ENCODE measurements around the gene SLC2A4RG. TPM values are rescaled to one million over a fixed set of nuclear protein-coding genes. Genes with fewer than 3 reads are reported as not detected.

Gene SLC2A4RG
- total RNA-seq, 1 donor: 24.2 TPM

DNA sequence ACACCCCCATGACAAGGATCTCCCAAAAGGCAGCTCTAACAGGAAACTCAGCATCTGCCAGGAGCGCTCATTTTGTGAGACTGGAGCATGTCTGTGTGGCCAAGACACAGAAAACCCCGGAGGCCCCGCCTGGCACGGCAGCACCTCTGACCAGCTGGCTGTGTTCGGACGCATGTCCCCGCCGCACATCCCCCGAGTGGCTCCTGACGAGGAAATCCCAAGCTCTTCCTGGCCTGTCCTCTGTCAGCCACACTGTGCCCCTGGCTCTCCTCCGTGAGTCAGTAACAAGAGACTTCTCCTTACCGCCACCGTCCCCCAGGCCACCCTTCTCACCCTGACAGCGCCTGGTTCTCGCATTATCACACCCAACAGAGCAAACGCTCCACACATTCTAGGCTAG, 14.4 kb downstream of the SLC2A4RG start:
- TF ChIP-seq, protein P1, sequence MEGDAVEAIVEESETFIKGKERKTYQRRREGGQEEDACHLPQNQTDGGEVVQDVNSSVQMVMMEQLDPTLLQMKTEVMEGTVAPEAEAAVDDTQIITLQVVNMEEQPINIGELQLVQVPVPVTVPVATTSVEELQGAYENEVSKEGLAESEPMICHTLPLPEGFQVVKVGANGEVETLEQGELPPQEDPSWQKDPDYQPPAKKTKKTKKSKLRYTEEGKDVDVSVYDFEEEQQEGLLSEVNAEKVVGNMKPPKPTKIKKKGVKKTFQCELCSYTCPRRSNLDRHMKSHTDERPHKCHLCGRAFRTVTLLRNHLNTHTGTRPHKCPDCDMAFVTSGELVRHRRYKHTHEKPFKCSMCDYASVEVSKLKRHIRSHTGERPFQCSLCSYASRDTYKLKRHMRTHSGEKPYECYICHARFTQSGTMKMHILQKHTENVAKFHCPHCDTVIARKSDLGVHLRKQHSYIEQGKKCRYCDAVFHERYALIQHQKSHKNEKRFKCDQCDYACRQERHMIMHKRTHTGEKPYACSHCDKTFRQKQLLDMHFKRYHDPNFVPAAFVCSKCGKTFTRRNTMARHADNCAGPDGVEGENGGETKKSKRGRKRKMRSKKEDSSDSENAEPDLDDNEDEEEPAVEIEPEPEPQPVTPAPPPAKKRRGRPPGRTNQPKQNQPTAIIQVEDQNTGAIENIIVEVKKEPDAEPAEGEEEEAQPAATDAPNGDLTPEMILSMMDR (IDR thresholded peaks at IDR 0.05; ENCODE audit: insufficient read depth, low read depth, low read length): no peak
- peak; percentile 11 for DNase-seq (ENCODE audit: low read depth)
- no peak overlapping the region for H3K4me3 ChIP-seq (ENCODE audit: low read depth, low read length)

DNA sequence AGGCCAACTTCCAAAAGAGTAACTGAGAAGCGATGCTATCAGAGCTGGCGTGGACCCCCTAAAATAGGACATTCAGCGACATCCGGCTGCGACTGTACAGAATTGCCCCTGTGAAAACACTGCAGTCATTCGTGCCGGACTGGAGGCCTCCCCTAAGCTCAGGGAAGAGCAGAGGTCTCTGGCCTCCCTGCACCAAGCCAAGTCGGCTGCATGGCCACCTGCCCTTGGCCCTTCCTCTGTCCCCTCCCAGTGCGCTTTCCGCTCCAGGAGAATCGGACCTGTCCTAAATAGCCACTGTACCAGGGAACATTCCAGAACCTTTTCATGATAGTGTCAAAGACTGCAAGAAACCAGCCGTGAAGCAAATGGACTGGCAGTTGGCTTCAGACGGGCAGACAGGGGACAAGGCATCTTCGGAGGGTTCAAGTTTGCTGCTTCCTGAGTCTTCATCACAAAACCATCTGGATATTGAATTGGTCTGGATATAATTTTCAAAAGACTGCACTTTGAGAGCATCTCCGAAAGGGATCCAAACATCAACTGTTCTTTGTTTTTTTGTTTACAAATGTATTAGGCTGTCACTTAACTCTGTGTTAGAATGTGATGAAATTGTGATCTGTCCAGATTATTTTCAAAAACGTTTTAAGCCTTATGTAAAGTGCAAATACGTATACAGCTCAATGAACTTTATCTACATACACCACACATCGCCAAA, 16.5 kb downstream of the SLC2A4RG start:
- TF ChIP-seq, protein P1 (IDR thresholded peaks at IDR 0.05; ENCODE audit: insufficient read depth, low read depth, low read length): no peak
- DNase-seq (ENCODE audit: low read depth): no peak
- H3K4me3 ChIP-seq (ENCODE audit: low read depth, low read length): no peak overlapping the region

DNA sequence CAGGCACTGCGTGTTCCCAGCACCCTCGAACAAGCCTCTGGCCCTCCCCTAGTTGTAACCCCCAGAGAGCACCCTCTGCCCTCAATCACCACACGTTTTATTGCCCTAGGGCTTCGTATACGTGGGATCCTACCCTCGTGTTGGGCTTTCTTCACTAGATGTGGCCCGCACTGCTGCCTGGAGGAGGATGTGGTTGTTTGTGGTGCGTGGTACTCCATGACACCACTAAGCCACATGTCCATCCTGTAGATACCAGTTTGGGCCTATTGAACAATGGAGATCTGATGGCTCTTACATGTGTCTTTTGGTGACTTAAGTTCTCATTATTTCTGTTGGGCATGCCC, 17.0 kb downstream of the SLC2A4RG start:
- DNase-seq (ENCODE audit: low read depth): no peak
- TF ChIP-seq, protein P1 (IDR thresholded peaks at IDR 0.05; ENCODE audit: insufficient read depth, low read depth, low read length): no peak
- H3K4me3 ChIP-seq (ENCODE audit: low read depth, low read length): no peak overlapping the region

DNA sequence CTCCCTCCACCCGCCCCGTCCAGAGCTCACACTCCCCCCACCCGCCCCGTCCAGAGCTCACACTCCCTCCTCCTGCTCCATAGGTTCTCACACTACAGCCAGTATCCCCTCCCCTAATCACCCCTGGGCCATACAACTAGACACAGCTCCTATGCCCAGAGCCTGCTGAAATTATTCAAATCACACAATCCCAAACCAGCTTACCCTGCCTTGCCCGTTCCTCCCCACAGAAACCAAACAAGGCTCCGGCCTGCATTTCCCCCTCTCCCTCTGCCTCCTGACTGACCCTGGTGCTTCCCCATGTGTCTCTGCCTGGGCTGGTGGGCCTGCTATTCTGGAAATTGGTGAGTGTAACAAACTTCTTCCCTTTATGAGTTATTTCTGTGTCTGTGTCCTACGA, 18.6 kb downstream of the SLC2A4RG start:
- TF ChIP-seq, protein P1 (IDR thresholded peaks at IDR 0.05; ENCODE audit: insufficient read depth, low read depth, low read length): no peak
- no peak for DNase-seq (ENCODE audit: low read depth)

DNA sequence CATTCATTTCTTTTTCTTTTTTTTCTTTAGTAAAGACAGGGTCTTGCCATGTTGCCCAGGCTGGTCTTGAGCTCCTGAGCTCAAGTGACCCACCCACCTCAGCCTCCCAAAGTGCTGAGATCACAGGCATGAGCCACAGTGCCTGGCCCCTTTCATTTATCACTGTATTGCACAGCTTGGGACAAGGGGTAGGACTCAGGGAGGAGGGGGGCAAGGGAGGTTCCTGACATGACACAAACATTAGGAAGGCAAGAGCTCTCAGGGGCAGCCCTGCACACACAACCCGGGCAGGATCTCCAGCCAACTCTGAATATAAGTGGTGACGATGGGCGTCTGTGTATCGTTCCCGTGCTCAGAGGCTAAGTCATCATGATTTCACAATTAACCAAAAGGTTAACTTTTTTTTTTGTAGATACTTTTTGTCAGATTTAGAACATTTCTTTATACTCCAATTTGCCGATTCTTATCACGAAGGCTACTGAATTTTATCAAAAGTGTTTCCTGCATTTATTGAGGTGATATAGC, 19.9 kb downstream of the SLC2A4RG start:
- TF ChIP-seq, protein P1 (IDR thresholded peaks at IDR 0.05; ENCODE audit: insufficient read depth, low read depth, low read length): no peak
- peak; percentile 61 for DNase-seq (ENCODE audit: low read depth)
- H3K4me3 ChIP-seq (ENCODE audit: low read depth, low read length): no peak overlapping the region

More for the DNA sequence above, 18.6 kb downstream of the SLC2A4RG start:
- H3K4me3 ChIP-seq (ENCODE audit: low read depth, low read length): no peak overlapping the region

DNA sequence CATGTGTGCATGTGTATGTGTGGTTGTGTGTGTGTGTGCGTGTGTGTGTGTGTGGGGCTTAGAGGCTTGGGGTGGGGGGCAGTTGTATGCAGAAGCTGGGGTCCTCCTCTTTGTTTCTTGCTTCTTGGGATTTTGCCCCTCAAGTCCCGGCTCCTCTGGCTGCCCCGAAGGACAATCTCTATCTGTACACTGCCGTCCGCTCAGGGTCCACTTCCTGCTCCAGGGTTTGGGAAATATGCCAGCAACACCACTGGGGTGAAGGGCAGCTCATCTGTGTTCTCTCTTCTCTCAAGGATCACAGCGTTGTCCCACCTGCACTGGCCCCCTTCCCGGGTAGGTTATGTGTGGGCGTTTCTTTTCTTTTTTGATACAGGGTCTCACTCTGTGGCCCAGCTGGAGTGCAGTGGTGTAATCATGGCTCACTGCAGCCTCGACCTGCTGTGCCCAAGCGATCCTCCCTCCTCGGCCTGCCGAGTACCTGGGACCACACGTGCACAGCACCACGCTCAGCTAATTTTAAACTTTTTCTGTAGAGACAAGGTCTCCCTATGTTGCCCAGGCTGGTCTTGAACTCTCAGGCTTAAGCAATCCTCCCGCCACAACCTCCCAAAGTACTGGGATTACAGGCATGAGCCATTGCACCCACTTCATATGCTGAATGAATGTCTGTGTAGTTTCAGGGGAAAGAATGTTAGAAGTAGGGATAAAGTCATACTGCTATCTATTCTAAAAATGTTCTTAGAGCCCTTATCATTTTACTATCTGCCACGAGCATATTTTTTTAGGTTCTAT, 25.7 kb downstream of the SLC2A4RG start:
- DNase-seq (ENCODE audit: low read depth): no peak
- TF ChIP-seq, protein P1 (IDR thresholded peaks at IDR 0.05; ENCODE audit: insufficient read depth, low read depth, low read length): no peak

More for the DNA sequence above, 25.7 kb downstream of the SLC2A4RG start:
- H3K4me3 ChIP-seq (ENCODE audit: low read depth, low read length): no peak overlapping the region
